ENCODE data around the gene GRIN3B. TPM values are rescaled to one million over a fixed set of nuclear protein-coding genes. Genes with fewer than 3 reads are reported as not detected.

The GRIN3B gene
- total and polyA plus RNA-seq, 2 experiments from 2014 or later, result 0.54 TPM; not detected in 1

DNA sequence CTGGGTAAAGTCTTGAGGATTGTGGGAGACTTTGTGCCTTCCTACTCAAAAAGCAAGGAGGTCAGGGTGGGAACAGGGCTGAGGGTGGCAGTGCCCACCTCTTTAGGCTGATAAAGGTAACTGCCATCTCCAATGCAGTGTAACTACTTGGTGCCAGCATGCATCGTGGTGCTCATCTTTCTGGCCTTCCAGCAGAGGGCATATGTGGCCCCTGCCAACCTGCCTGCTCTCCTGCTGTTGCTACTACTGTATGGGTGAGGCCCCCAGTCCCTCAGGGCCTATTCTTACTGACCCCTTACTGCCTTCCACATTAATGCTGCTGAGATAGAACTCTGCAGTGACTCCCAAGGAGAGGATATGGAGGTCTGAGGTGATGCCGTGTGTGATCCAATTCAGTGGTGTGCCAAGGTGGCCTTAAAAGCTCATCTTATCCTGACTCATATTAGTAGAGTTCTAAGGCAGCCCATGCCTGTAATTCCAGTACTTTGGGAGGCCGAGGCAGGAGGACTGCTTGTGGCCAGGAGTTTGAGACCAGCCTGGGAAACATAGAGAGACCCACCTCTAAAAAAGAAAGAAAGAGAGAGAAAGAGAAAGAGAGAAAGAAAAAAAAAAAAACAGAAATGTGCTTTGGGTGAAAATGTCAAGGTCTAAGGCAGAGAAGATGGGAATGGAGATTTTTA is 57.1 kb downstream of the GRIN3B start:
- Histone ChIP-seq H3K4me2 (ENCODE audit: unreplicated experiment) (no peak overlapping the region), H3K79me2 (ENCODE audit: insufficient read depth) (no peaks in the 10 kb centered on the region), H3K4me1 (ENCODE audit: insufficient read depth) (no peaks in the 10 kb centered on the region), H3K9me2 (ENCODE audit: insufficient read depth) (no peaks in the 10 kb centered on the region), H2AFZ (no peak overlapping the region), H3K4me3 (no peak overlapping the region), H3K27ac (no peak overlapping the region), H3K36me3 (ENCODE audit: low read depth) (no peaks in the 10 kb centered on the region), H3K9ac (no peak overlapping the region), H4K20me1 (ENCODE audit: insufficient read depth) (no peaks in the 10 kb centered on the region), H3F3A (ENCODE audit: insufficient read depth) (no peaks in the 10 kb centered on the region), H3K9me3 (ENCODE audit: low read depth) (no peaks in the 10 kb centered on the region), H3K27me3 (replicated peaks; ENCODE audit: insufficient read depth) (no peaks in the 10 kb centered on the region)
- WGBS, 2 experiments (ENCODE audit: low coverage in 1 of 2, low lambda C conversion rate in 2 of 2, missing lambda C conversion rate in 2 of 2), result 14 to 19% methylated on average over 3 of the region's 3 CpGs
- no peak for TF ChIP-seq EZH2 (IDR thresholded peaks at IDR 0.05; ENCODE audit: insufficient read depth, poor library complexity, severe bottlenecking)
- TF ChIP-seq EZH2phosphoT487 (IDR thresholded peaks at IDR 0.05; ENCODE audit: insufficient read depth, low read depth), result no peak
- in situ Hi-C loops (cut with MboI), result no loop called here
- peak; percentile 76 for DNase-seq

DNA sequence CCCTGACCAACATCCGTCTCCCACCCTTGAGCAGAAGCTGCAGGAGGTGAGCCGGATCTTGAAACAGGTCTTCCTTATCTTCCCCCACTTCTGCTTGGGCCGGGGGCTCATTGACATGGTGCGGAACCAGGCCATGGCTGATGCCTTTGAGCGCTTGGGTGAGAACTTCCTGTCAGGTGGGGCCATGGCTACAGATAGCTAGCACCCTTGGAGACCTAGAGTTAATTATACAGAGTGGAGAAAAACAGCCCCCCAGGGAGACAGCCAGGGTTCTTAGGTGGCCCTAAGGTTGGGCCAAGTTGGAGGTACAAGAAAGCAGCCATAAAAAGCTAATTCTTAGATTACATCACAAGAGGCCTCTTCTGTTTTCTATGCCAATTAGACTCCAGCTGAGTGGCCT is 57.9 kb downstream of the GRIN3B start:
- H4K20me1 ChIP-seq (ENCODE audit: insufficient read depth), result no peaks in the 10 kb centered on the region
- H3K4me1 ChIP-seq (ENCODE audit: insufficient read depth), result no peaks in the 10 kb centered on the region
- H3K4me3 ChIP-seq, result no peak overlapping the region
- no peak overlapping the region for H3K4me2 ChIP-seq (ENCODE audit: unreplicated experiment)
- H3K27ac ChIP-seq, result no peak overlapping the region
- no peaks in the 10 kb centered on the region for H3K36me3 ChIP-seq (ENCODE audit: low read depth)
- H3K79me2 ChIP-seq (ENCODE audit: insufficient read depth), result no peaks in the 10 kb centered on the region
- in situ Hi-C loops (cut with MboI), result no loop called here
- no peaks in the 10 kb centered on the region for H3K9me3 ChIP-seq (ENCODE audit: low read depth)
- H2AFZ ChIP-seq, result no peak overlapping the region
- DNase-seq, result no peak
- no peaks in the 10 kb centered on the region for H3F3A ChIP-seq (ENCODE audit: insufficient read depth)
- no peak overlapping the region for H3K9ac ChIP-seq
- no peaks in the 10 kb centered on the region for H3K27me3 ChIP-seq (replicated peaks; ENCODE audit: insufficient read depth)
- TF ChIP-seq EZH2phosphoT487 (IDR thresholded peaks at IDR 0.05; ENCODE audit: insufficient read depth, low read depth) (no peak), EZH2 (IDR thresholded peaks at IDR 0.05; ENCODE audit: insufficient read depth, poor library complexity, severe bottlenecking) (no peak)
- 85 to 88% methylated on average over 5 of the region's 5 CpGs for WGBS, 2 experiments (ENCODE audit: low coverage in 1 of 2, low lambda C conversion rate in 2 of 2, missing lambda C conversion rate in 2 of 2)
- H3K9me2 ChIP-seq (ENCODE audit: insufficient read depth), result no peaks in the 10 kb centered on the region

Small RNAs within 50 kb of the gene (small RNA-seq; reads per million reads assigned to genes)
- not detected for gene RNU6-2 (ENCODE audit: low read depth, low replicate concordance)

Other genes starting within 250 kb of the GRIN3B start
- gene MISP, start 249.3 kb upstream of the GRIN3B start, total RNA-seq (2014; rRNA removed; shearing (Covaris generic)), result not detected in 2 replicates
- gene MISP, start 249.3 kb upstream of the GRIN3B start, polyA plus RNA-seq (2016; fragmentation: Nextera tagmentation; extraction: Ambion mirVana), result 0.13 TPM in 1 of 2 replicates, not detected in the other
- gene PTBP1, start 203.0 kb upstream of the GRIN3B start, total RNA-seq (2014; rRNA removed; shearing (Covaris generic)), result 175 and 194 TPM in 2 replicates
- gene PTBP1, start 203.0 kb upstream of the GRIN3B start, polyA plus RNA-seq (2016; fragmentation: Nextera tagmentation; extraction: Ambion mirVana), result 157 and 160 TPM in 2 replicates
- 0.32 TPM in 1 of 2 replicates, not detected in the other for gene PLPPR3, start 178.5 kb upstream of the GRIN3B start, total RNA-seq (2014; rRNA removed; shearing (Covaris generic))
- gene PLPPR3, start 178.5 kb upstream of the GRIN3B start, polyA plus RNA-seq (2016; fragmentation: Nextera tagmentation; extraction: Ambion mirVana), result not detected in 2 replicates
- gene AZU1, start 172.6 kb upstream of the GRIN3B start, total RNA-seq (2014; rRNA removed; shearing (Covaris generic)), result not detected in 2 replicates
- gene AZU1, start 172.6 kb upstream of the GRIN3B start, polyA plus RNA-seq (2016; fragmentation: Nextera tagmentation; extraction: Ambion mirVana), result not detected in 2 replicates
- gene PRTN3, start 159.4 kb upstream of the GRIN3B start, total RNA-seq (2014; rRNA removed; shearing (Covaris generic)), result not detected in 2 replicates
- not detected in 2 replicates for gene PRTN3, start 159.4 kb upstream of the GRIN3B start, polyA plus RNA-seq (2016; fragmentation: Nextera tagmentation; extraction: Ambion mirVana)
- 1.4 TPM in 1 of 2 replicates, not detected in the other for gene ELANE, start 148.1 kb upstream of the GRIN3B start, total RNA-seq (2014; rRNA removed; shearing (Covaris generic))
- 0.20 and 0.34 TPM in 2 replicates for gene ELANE, start 148.1 kb upstream of the GRIN3B start, polyA plus RNA-seq (2016; fragmentation: Nextera tagmentation; extraction: Ambion mirVana)
- gene CFD, start 140.8 kb upstream of the GRIN3B start, total RNA-seq (2014; rRNA removed; shearing (Covaris generic)), result 3.2 and 5.7 TPM in 2 replicates
- gene CFD, start 140.8 kb upstream of the GRIN3B start, polyA plus RNA-seq (2016; fragmentation: Nextera tagmentation; extraction: Ambion mirVana), result 4.9 and 5.2 TPM in 2 replicates
- 20.9 and 26.6 TPM in 2 replicates for gene MED16, start 107.2 kb upstream of the GRIN3B start, total RNA-seq (2014; rRNA removed; shearing (Covaris generic))
- gene MED16, start 107.2 kb upstream of the GRIN3B start, polyA plus RNA-seq (2016; fragmentation: Nextera tagmentation; extraction: Ambion mirVana), result 66.5 and 66.9 TPM in 2 replicates
- not detected in 2 replicates for gene RNU6-9, start 106.9 kb upstream of the GRIN3B start, total RNA-seq (2014; rRNA removed; shearing (Covaris generic))
- not detected in 2 replicates for gene RNU6-9, start 106.9 kb upstream of the GRIN3B start, polyA plus RNA-seq (2016; fragmentation: Nextera tagmentation; extraction: Ambion mirVana)
- 41.6 and 50.9 TPM in 2 replicates for gene R3HDM4, start 87.2 kb upstream of the GRIN3B start, total RNA-seq (2014; rRNA removed; shearing (Covaris generic))
- 52.7 and 58.1 TPM in 2 replicates for gene R3HDM4, start 87.2 kb upstream of the GRIN3B start, polyA plus RNA-seq (2016; fragmentation: Nextera tagmentation; extraction: Ambion mirVana)
- not detected in 2 replicates for gene KISS1R, start 83.1 kb upstream of the GRIN3B start, total RNA-seq (2014; rRNA removed; shearing (Covaris generic))
- not detected in 2 replicates for gene KISS1R, start 83.1 kb upstream of the GRIN3B start, polyA plus RNA-seq (2016; fragmentation: Nextera tagmentation; extraction: Ambion mirVana)
- 6.7 and 8.5 TPM in 2 replicates for gene ARID3A, start 74.4 kb upstream of the GRIN3B start, total RNA-seq (2014; rRNA removed; shearing (Covaris generic))
- gene ARID3A, start 74.4 kb upstream of the GRIN3B start, polyA plus RNA-seq (2016; fragmentation: Nextera tagmentation; extraction: Ambion mirVana), result 2.4 and 2.8 TPM in 2 replicates
- 63.5 and 83.4 TPM in 2 replicates for gene WDR18, start 16.1 kb upstream of the GRIN3B start, total RNA-seq (2014; rRNA removed; shearing (Covaris generic))
- 143 and 157 TPM in 2 replicates for gene WDR18, start 16.1 kb upstream of the GRIN3B start, polyA plus RNA-seq (2016; fragmentation: Nextera tagmentation; extraction: Ambion mirVana)
- 132 and 169 TPM in 2 replicates for gene TMEM259, start 20.7 kb downstream of the GRIN3B start, total RNA-seq (2014; rRNA removed; shearing (Covaris generic))
- gene TMEM259, start 20.7 kb downstream of the GRIN3B start, polyA plus RNA-seq (2016; fragmentation: Nextera tagmentation; extraction: Ambion mirVana), result 76.7 and 79.7 TPM in 2 replicates
- gene RNU6-2, start 21.1 kb downstream of the GRIN3B start, total RNA-seq (2014; rRNA removed; shearing (Covaris generic)), result not detected in 2 replicates
- gene RNU6-2, start 21.1 kb downstream of the GRIN3B start, polyA plus RNA-seq (2016; fragmentation: Nextera tagmentation; extraction: Ambion mirVana), result not detected in 2 replicates
- 239 and 244 TPM in 2 replicates for gene CNN2, start 26.2 kb downstream of the GRIN3B start, total RNA-seq (2014; rRNA removed; shearing (Covaris generic))
- 400 and 415 TPM in 2 replicates for gene CNN2, start 26.2 kb downstream of the GRIN3B start, polyA plus RNA-seq (2016; fragmentation: Nextera tagmentation; extraction: Ambion mirVana)
- 1.1 and 2.1 TPM in 2 replicates for gene ABCA7, start 39.7 kb downstream of the GRIN3B start, total RNA-seq (2014; rRNA removed; shearing (Covaris generic))
- gene ABCA7, start 39.7 kb downstream of the GRIN3B start, polyA plus RNA-seq (2016; fragmentation: Nextera tagmentation; extraction: Ambion mirVana), result 1.7 and 2.6 TPM in 2 replicates
- 1.5 and 6.3 TPM in 2 replicates for gene ARHGAP45, start 66.7 kb downstream of the GRIN3B start, total RNA-seq (2014; rRNA removed; shearing (Covaris generic))
- 3.2 and 3.5 TPM in 2 replicates for gene ARHGAP45, start 66.7 kb downstream of the GRIN3B start, polyA plus RNA-seq (2016; fragmentation: Nextera tagmentation; extraction: Ambion mirVana)
- gene POLR2E, start 95.0 kb downstream of the GRIN3B start, total RNA-seq (2014; rRNA removed; shearing (Covaris generic)), result 172 and 233 TPM in 2 replicates
- gene POLR2E, start 95.0 kb downstream of the GRIN3B start, polyA plus RNA-seq (2016; fragmentation: Nextera tagmentation; extraction: Ambion mirVana), result 336 and 347 TPM in 2 replicates
- 298 and 323 TPM in 2 replicates for gene GPX4, start 103.6 kb downstream of the GRIN3B start, total RNA-seq (2014; rRNA removed; shearing (Covaris generic))
- gene GPX4, start 103.6 kb downstream of the GRIN3B start, polyA plus RNA-seq (2016; fragmentation: Nextera tagmentation; extraction: Ambion mirVana), result 601 and 607 TPM in 2 replicates
- 64.5 and 70.4 TPM in 2 replicates for gene SBNO2, start 173.8 kb downstream of the GRIN3B start, total RNA-seq (2014; rRNA removed; shearing (Covaris generic))
- gene SBNO2, start 173.8 kb downstream of the GRIN3B start, polyA plus RNA-seq (2016; fragmentation: Nextera tagmentation; extraction: Ambion mirVana), result 7.5 and 11.9 TPM in 2 replicates
- 64.1 and 66.5 TPM in 2 replicates for gene STK11, start 205.4 kb downstream of the GRIN3B start, total RNA-seq (2014; rRNA removed; shearing (Covaris generic))
- 4.3 and 4.6 TPM in 2 replicates for gene STK11, start 205.4 kb downstream of the GRIN3B start, polyA plus RNA-seq (2016; fragmentation: Nextera tagmentation; extraction: Ambion mirVana)
- gene CBARP, start 237.6 kb downstream of the GRIN3B start, total RNA-seq (2014; rRNA removed; shearing (Covaris generic)), result 2.7 and 4.5 TPM in 2 replicates
- 0.29 and 0.41 TPM in 2 replicates for gene CBARP, start 237.6 kb downstream of the GRIN3B start, polyA plus RNA-seq (2016; fragmentation: Nextera tagmentation; extraction: Ambion mirVana)
- gene ATP5F1D, start 241.3 kb downstream of the GRIN3B start, total RNA-seq (2014; rRNA removed; shearing (Covaris generic)), result 27.4 and 38.9 TPM in 2 replicates
- 287 and 290 TPM in 2 replicates for gene ATP5F1D, start 241.3 kb downstream of the GRIN3B start, polyA plus RNA-seq (2016; fragmentation: Nextera tagmentation; extraction: Ambion mirVana)
- gene MIDN, start 248.2 kb downstream of the GRIN3B start, total RNA-seq (2014; rRNA removed; shearing (Covaris generic)), result 9.4 and 18.5 TPM in 2 replicates
- gene MIDN, start 248.2 kb downstream of the GRIN3B start, polyA plus RNA-seq (2016; fragmentation: Nextera tagmentation; extraction: Ambion mirVana), result 3.1 and 4.0 TPM in 2 replicates